Fibroblast of the aortic adventitia (primary cell): ENCODE measurements around the gene ZNF385A. TPM values are rescaled to one million over a fixed set of nuclear protein-coding genes. Genes with fewer than 3 reads are reported as not detected.

Experiments used
- DNase-seq: peaks from one replicate; pipeline ENCODE4 v3.0.0-alpha.2; 2010; ENCODE audit warnings: low read depth
- H3K4me3 ChIP-seq: 2 replicates; pipeline ENCODE4 v1.5.1; 2011; ENCODE audit warnings: low read depth, mild to moderate bottlenecking, control low read depth, low read length, moderate library complexity
- total RNA-seq: library from RNA; depleted of rRNA; stranded (reverse); fragments of >200 nt; gene quantifications from 2 replicates; pipeline ENCODE4 v1.2.3, GENCODE V29; 2012; ENCODE audit warnings: low replicate concordance
- TF ChIP-seq, protein P1 (sequence below): IDR thresholded peaks from 2 replicates; pipeline ENCODE4 v1.5.1; 2011; ENCODE audit warnings: mild to moderate bottlenecking, low read length, control low read depth, inconsistent platforms; ENCODE audit not compliant: insufficient read depth

ZNF385A gene, protein sequence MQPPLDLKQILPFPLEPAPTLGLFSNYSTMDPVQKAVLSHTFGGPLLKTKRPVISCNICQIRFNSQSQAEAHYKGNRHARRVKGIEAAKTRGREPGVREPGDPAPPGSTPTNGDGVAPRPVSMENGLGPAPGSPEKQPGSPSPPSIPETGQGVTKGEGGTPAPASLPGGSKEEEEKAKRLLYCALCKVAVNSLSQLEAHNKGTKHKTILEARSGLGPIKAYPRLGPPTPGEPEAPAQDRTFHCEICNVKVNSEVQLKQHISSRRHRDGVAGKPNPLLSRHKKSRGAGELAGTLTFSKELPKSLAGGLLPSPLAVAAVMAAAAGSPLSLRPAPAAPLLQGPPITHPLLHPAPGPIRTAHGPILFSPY
- 0.99 and 1.6 TPM in 2 replicates for total RNA-seq

DNA sequence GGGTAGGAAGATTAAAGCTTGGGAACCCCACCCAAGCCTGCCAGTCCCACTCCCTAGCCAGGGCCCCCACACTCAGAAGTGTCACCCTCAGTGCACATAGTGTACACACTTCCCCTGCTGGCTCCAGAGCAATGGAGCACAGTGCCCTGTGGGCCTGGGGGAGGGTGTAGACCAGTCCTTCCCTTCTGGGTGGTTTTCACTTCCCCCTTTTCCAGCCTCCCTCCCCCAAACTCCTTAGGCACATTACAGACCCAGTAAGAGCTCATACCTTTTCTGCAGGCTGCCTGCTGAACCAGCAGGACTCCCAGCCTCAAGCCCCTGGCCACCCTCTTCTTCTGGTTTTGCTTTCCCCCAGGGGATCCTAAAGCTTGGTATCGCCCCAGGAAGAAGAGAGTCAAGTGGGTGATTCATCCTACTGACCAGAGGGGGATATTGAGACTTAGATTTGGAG is at the start of gene ZNF385A:
ZNF385A (minus strand) TSS at position 143 of the 451 bp plus-strand sequence. CDS start 219 bp downstream, outside the sequence.
- H3K4me3 ChIP-seq = no peak within 1 kb of the TSS
- TF ChIP-seq, protein P1, sequence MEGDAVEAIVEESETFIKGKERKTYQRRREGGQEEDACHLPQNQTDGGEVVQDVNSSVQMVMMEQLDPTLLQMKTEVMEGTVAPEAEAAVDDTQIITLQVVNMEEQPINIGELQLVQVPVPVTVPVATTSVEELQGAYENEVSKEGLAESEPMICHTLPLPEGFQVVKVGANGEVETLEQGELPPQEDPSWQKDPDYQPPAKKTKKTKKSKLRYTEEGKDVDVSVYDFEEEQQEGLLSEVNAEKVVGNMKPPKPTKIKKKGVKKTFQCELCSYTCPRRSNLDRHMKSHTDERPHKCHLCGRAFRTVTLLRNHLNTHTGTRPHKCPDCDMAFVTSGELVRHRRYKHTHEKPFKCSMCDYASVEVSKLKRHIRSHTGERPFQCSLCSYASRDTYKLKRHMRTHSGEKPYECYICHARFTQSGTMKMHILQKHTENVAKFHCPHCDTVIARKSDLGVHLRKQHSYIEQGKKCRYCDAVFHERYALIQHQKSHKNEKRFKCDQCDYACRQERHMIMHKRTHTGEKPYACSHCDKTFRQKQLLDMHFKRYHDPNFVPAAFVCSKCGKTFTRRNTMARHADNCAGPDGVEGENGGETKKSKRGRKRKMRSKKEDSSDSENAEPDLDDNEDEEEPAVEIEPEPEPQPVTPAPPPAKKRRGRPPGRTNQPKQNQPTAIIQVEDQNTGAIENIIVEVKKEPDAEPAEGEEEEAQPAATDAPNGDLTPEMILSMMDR = no peak
- DNase-seq = no peak

DNA sequence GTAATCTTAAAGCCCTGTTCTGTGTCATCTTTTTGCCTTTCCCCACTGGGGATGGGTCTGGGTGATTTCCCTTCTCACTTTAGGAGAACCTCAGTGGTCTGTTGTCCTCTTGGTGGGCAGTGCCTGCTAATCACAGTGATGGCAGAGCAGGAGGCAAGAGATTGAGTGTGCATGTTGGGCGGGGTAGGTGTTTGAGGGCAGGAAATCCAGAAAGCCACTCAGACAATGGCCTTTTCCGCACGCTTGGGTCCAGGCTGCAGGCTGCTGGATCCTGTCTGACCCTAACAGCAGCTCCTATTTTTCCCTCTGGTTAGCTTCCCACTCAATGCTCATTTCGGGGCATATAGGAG is 48.3 kb upstream of the ZNF385A start:
- DNase-seq = no peak
- TF ChIP-seq, protein P1 = no peak
- no peak overlapping the region for H3K4me3 ChIP-seq

DNA sequence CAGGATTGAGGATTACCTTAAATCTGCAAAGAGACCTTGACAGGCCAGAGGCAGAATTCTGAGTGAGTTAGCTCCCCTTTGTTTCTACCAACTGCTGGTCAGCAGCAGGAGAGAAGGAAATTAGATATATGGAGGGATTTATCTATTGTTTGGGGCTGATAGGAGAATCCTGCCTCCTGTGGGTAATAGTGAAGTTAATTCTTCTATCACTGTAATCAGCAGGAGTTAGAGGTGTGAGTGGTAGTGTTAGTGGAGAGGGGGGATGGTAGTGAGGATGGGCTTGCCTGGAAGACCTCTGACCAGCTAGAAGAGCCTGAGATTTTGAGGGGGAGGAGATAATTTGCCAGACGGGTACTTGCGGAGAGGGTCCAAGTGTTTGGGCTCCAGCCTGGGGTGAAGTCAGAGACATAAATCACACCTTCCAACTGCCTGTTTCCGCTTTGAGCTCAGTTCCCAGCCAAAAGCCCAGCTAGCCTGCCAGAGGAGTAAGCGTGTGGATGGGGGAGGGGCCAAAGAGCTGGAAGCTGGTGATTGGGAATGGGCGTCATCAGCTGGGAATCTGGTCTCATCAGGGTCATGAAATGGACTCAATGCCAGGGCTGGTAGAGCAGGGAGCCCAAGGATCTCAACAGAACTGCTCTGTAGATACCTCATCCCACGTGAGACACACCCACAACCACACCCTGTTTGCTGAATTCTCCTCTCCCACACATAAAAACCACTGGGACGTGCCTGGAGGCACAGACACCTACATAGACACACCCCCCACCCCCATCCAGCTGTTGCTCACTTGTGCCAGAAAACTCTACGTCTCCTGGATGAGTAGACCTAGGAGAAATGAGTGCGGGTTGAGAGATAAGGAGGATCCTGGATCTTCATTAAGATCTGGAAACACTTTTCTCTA is 47.6 kb upstream of the ZNF385A start:
- peak; percentile 92 for DNase-seq
- no peak overlapping the region for H3K4me3 ChIP-seq
- TF ChIP-seq, protein P1 = peak; percentile 12

DNA sequence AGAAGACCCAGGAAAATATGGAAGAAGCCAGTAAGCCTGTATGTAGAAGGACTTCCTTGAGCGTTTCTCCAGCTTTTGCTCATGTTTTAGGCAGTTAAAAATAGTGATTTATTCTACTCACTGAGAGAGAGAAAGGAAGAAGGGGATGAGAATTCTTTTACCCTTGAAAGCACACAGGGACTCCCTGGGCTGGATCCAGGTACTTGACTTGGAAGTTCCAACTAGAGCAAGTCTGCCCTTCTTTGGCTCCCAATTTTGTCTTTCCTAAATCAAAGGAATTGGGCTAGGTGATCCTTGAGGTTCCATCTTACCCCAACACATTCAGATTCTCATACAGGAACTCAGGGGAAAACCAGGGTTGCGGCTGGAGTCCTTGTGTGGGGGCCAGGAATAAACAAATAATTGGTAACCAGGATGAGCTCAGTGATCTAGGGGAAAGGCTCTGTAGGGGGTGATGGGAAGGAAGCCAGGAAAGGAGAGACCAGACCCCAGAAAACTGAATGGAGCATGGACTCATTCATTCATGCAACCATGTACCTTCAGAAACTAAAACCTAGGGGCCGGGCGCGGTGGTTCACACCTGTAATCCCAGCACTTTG is 46.0 kb upstream of the ZNF385A start:
- H3K4me3 ChIP-seq = no peak overlapping the region
- TF ChIP-seq, protein P1 = no peak
- DNase-seq = no peak

DNA sequence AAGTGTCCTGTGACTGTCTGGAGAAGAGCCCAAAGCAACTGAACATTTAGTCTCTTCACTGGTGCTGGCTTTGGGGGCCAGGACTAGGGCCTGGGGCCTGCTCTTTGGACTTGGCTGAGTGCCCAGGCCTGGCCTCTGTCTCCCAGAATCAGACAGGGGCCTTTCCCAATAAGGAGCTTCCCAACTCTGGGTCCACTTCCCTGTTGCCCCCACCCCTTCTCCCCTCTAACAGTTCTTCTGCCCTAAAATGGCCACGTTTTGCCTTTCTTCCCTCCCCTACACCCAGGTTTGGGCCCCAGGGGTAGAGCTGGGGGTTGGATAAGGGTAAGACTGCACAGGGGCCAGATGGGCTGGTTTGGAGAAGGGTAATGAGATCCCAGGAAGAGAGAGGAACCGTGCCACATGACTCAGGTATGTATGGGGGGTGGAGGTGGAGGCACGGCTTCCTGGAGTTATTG is 44.5 kb upstream of the ZNF385A start:
- no peak for DNase-seq
- H3K4me3 ChIP-seq = no peak overlapping the region
- TF ChIP-seq, protein P1 = no peak
